ENCODE results near the gene C1QBP.
"Not testable (repeated sequence)": the region's sequence is repeated elsewhere in the genome, so short reads cannot be mapped to it uniquely, and the experiment has no call there.

C1QBP gene

GRCh38 chr17:5443728-5444127 lies 4.8 kb upstream of the C1QBP start:
- Histone ChIP-seq H3K9me3 (ENCODE audit: insufficient read depth, low read length) (no peaks in the 10 kb centered on the region), H3K4me1 (ENCODE audit: low read length) (peaks cover 6% of the 10 kb centered on the region; the same call in 1 of the 2 replicates), H4K20me1 (ENCODE audit: insufficient read depth, low read length) (no peaks in the 10 kb centered on the region), H3K27ac (ENCODE audit: low read length) (no peak overlapping the region), H2AFZ (ENCODE audit: low read depth, low read length) (no peak overlapping the region), H3K36me3 (replicated peaks; ENCODE audit: low read depth, low read length) (peaks cover 6% of the 10 kb centered on the region), H3K79me2 (ENCODE audit: low read length) (peaks cover 17% of the 10 kb centered on the region), H3K4me2 (ENCODE audit: low read length) (no peak overlapping the region), H3K4me3 (ENCODE audit: low read length) (no peak overlapping the region), H3K9ac (ENCODE audit: low read length) (no peak overlapping the region), H3K27me3 (ENCODE audit: low read depth, low read length) (no peaks in the 10 kb centered on the region)
- TF ChIP-seq, protein P1, sequence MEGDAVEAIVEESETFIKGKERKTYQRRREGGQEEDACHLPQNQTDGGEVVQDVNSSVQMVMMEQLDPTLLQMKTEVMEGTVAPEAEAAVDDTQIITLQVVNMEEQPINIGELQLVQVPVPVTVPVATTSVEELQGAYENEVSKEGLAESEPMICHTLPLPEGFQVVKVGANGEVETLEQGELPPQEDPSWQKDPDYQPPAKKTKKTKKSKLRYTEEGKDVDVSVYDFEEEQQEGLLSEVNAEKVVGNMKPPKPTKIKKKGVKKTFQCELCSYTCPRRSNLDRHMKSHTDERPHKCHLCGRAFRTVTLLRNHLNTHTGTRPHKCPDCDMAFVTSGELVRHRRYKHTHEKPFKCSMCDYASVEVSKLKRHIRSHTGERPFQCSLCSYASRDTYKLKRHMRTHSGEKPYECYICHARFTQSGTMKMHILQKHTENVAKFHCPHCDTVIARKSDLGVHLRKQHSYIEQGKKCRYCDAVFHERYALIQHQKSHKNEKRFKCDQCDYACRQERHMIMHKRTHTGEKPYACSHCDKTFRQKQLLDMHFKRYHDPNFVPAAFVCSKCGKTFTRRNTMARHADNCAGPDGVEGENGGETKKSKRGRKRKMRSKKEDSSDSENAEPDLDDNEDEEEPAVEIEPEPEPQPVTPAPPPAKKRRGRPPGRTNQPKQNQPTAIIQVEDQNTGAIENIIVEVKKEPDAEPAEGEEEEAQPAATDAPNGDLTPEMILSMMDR (IDR thresholded peaks at IDR 0.05; ENCODE audit: low read depth, low read length) = no peak
- no peak for TF ChIP-seq EZH2phosphoT487 (IDR thresholded peaks at IDR 0.05; ENCODE audit: low read depth)

- Histone ChIP-seq H3K79me2 (ENCODE audit: low read length) (peaks cover 56% of the 10 kb centered on the region), H3K9ac (ENCODE audit: low read length) (peak overlapping the region; percentile 75), H3K27ac (ENCODE audit: low read length) (peak overlapping the region; percentile 61), H4K20me1 (ENCODE audit: insufficient read depth, low read length) (no peaks in the 10 kb centered on the region), H3K27me3 (ENCODE audit: low read depth, low read length) (no peaks in the 10 kb centered on the region), H3K4me1 (ENCODE audit: low read length) (peaks cover 12% of the 10 kb centered on the region), H3K9me3 (ENCODE audit: insufficient read depth, low read length) (no peaks in the 10 kb centered on the region), H3K4me2 (ENCODE audit: low read length) (peak overlapping the region; percentile 99), H3K36me3 (replicated peaks; ENCODE audit: low read depth, low read length) (peaks cover 21% of the 10 kb centered on the region), H3K4me3 (ENCODE audit: low read length) (peak overlapping the region; percentile 81), H2AFZ (ENCODE audit: low read depth, low read length) (peak overlapping the region; percentile 40; the same call in 1 of the 2 replicates)
- TF ChIP-seq EZH2phosphoT487 (IDR thresholded peaks at IDR 0.05; ENCODE audit: low read depth) = no peak
- TF ChIP-seq, protein P1 (IDR thresholded peaks at IDR 0.05; ENCODE audit: low read depth, low read length) = no peak
Measured at GRCh38 chr17:5439446-5439764, 450 bp upstream of the C1QBP start.

- H3K9me3 ChIP-seq (ENCODE audit: insufficient read depth, low read length) = no peaks in the 10 kb centered on the region
- H3K79me2 ChIP-seq (ENCODE audit: low read length) = peaks cover 57% of the 10 kb centered on the region
- H3K36me3 ChIP-seq (replicated peaks; ENCODE audit: low read depth, low read length) = peaks cover 35% of the 10 kb centered on the region
- H3K4me3 ChIP-seq (ENCODE audit: low read length) = peak overlapping the region; percentile 81
- no peak for TF ChIP-seq EZH2phosphoT487 (IDR thresholded peaks at IDR 0.05; ENCODE audit: low read depth)
- TF ChIP-seq, protein P1 (IDR thresholded peaks at IDR 0.05; ENCODE audit: low read depth, low read length) = no peak
- peak overlapping the region; percentile 91 for H3K9ac ChIP-seq (ENCODE audit: low read length)
- H3K27me3 ChIP-seq (ENCODE audit: low read depth, low read length) = no peaks in the 10 kb centered on the region
- peaks cover 12% of the 10 kb centered on the region for H3K4me1 ChIP-seq (ENCODE audit: low read length)
- H3K4me2 ChIP-seq (ENCODE audit: low read length) = peak overlapping the region; percentile 79
- H3K27ac ChIP-seq (ENCODE audit: low read length) = no peak overlapping the region
- H2AFZ ChIP-seq (ENCODE audit: low read depth, low read length) = no peak overlapping the region
- no peaks in the 10 kb centered on the region for H4K20me1 ChIP-seq (ENCODE audit: insufficient read depth, low read length)
Measured at GRCh38 chr17:5437721-5438317, 1.1 kb downstream of the C1QBP start.

DNA sequence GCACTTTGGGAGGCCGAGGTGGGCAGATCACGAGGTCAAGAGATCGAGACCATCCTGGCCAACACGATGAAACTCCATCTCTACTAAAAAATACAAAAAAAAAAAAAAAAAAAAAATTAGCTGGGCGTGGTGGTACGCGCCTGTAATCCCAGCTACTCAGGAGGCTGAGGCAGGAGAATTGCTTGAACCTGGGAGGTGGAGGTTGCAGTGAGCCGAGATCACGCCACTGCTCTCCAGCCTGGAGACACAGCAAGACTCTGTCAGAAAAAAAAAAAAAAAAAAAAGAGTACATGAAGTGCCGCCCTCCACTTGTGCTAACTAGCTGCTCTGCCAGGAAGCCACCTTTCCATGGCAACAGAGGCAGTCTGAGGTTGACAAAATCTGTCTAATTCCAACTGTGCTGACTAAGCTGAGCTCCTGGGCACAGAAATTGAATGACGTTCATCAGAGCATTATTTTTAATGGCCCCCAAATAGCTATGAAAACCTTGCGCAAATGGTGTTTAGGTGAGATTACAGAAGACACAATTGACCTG lies 3.1 kb downstream of the C1QBP start:
- H3K27me3 ChIP-seq (ENCODE audit: low read depth, low read length); H3K9me3 ChIP-seq (ENCODE audit: insufficient read depth, low read length); H3K27ac ChIP-seq (ENCODE audit: low read length); H3K4me3 ChIP-seq (ENCODE audit: low read length); H3K9ac ChIP-seq (ENCODE audit: low read length); H3K4me2 ChIP-seq (ENCODE audit: low read length); H4K20me1 ChIP-seq (ENCODE audit: insufficient read depth, low read length); H2AFZ ChIP-seq (ENCODE audit: low read depth, low read length): not testable (repeated sequence)
- H3K4me1 ChIP-seq (ENCODE audit: low read length) = peaks cover 12% of the 10 kb centered on the region
- peaks cover 52% of the 10 kb centered on the region for H3K79me2 ChIP-seq (ENCODE audit: low read length)
- H3K36me3 ChIP-seq (replicated peaks; ENCODE audit: low read depth, low read length) = peaks cover 41% of the 10 kb centered on the region

Data from OCI-LY3 (cell line).